Raji (cell line): ENCODE results near the gene NTHL1.

Source experiments
- POLR2A ChIP-seq: IDR thresholded peaks from 2 replicates; pipeline ENCODE4 v1.6.1; 2011; ENCODE audit warnings: low read depth, low read length, control low read depth; ENCODE audit not compliant: insufficient read depth

NTHL1 gene

GRCh38 chr16:2003827-2004641 is 43.6 kb downstream of the NTHL1 start:
- 0 out of 2 replicates have a peak, but pooled peaks have one; percentile 19 for TF ChIP-seq POLR2A

GRCh38 chr16:2003231-2003826 is 44.3 kb downstream of the NTHL1 start:
- TF ChIP-seq POLR2A: no peak

GRCh38 chr16:2002406-2003230 is 45.0 kb downstream of the NTHL1 start:
- no peak for TF ChIP-seq POLR2A

GRCh38 chr16:2001456-2002355 is 45.9 kb downstream of the NTHL1 start:
- no peak for TF ChIP-seq POLR2A

GRCh38 chr16:2001035-2001434 is 46.6 kb downstream of the NTHL1 start:
- TF ChIP-seq POLR2A: no peak

- TF ChIP-seq POLR2A: no peak
Observed at GRCh38 chr16:1999866-2000514, 47.6 kb downstream of the NTHL1 start.

- TF ChIP-seq POLR2A: no peak
Observed at GRCh38 chr16:1998852-1999801, 48.5 kb downstream of the NTHL1 start.

- TF ChIP-seq POLR2A: no peak
Observed at GRCh38 chr16:1998360-1998835, 49.2 kb downstream of the NTHL1 start.

- TF ChIP-seq POLR2A: no peak
Observed at GRCh38 chr16:1997494-1998359, 49.9 kb downstream of the NTHL1 start.

GRCh38 chr16:1993731-1994131 is 53.9 kb downstream of the NTHL1 start:
- peak; percentile 25; the same call in 1 of the 2 replicates for TF ChIP-seq POLR2A

- no peak for TF ChIP-seq POLR2A
Observed at GRCh38 chr16:1992704-1993317, 54.8 kb downstream of the NTHL1 start.
